ENCODE data around the gene CFAP46.

The CFAP46 gene

GRCh38 chr10:132762267-132762666, 180.1 kb downstream of the CFAP46 start:
- no peak for DNase-seq

DNA sequence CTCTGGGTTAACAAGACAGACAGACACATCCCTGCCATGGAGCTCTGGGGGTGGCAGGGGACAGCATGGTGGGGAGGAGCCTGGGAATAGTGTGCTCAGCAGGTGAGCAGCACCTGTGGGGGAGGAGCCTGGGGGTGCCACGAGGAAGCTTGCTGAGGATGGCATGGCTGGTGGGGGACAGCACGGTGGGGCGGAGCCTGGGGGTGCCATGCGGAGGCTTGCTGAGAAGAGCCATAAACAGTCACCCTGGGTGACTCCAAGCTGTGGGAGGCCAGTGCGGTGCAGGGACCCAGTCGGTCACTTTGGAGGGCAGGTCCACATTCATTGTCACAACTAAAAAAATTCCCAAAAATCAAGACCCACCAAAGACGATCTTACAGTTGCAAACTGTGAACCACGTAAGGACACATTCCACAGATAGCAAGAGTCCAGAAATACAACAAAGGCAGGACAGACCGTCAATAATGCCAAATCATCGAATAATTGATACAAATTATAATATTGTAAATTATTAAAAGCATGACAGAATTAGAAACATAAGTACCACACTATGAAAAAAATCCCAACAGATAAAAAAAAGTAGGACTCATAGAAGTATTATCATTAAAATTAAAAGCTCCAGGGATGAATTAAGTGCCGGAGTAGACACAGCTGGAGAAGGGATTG, 180.8 kb downstream of the CFAP46 start:
- no peak for DNase-seq

- no peak for DNase-seq
Measured at GRCh38 chr10:132758865-132759264, 183.5 kb downstream of the CFAP46 start.

Data from activated CD4-positive, alpha-beta T cell treated with anti-CD3 and anti-CD28 coated beads, Interleukin-2, amount 50 U/mL, for 1 hour (primary cell).